Urothelium cell line (cell line): ENCODE results near the gene FALEC.

Experiments
- DNase-seq: peaks from one replicate; pipeline ENCODE4 v3.0.0; 2011; ENCODE audit warnings: low spot score, mixed read lengths
- FAIRE-seq: peaks from 2 replicates; lab custom pipeline; 2011; peaks lifted over from hg19 to GRCh38; lab: Jason Lieb, UNC

Gene FALEC

DNA sequence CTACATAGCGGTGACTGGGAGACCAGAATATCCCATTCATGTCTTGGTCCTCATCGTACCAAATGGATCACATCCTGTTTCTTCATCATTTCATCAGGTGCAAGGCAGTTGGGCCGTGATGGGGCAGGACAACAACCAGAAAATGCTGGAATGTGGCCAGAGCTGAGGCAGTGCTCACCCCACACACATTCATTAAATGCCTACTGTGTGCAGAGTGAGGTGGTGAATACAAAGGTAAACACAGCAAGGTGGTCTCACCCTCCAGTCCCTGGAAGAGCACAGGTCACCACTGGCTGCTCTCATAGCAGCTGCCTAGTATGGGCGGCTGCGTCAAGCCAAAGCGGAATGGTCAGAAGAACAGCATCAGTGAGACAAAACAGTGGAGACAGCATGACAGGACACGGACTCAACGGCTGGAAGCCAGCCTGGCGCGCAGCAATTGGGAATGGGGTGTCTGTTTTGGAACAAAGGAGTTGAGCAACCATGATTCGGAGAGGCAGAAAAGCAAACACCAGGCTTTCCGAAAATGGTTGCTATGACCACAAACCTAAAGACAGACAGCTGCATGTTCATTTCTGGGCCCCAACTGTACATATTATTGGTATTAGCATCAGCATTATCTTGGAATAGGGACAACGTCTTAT, 28.1 kb downstream of the FALEC start:
- DNase-seq (no peak), FAIRE-seq (no peak)

DNA sequence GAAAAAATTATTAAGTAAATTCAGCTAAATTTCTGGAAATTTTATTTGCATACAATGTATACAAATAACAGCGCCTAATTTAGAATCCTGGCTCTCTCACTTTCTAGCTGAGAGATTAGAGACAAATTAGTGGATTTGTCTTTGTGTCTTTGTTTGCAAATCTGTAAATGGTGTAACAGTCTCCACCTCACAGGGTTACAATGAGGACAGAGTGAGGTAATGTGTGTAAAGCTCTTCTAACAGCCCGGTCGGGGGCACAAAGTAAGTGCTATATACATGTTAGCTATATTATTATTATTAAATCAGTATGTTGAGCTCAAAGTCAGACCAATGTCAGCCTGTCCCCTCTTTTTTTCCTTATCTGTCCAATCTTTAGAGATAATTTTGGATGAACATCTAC, 28.7 kb downstream of the FALEC start:
- FAIRE-seq (no peak), DNase-seq (no peak)

- DNase-seq, result no peak
- no peak for FAIRE-seq
These were observed 30.0 kb downstream of the FALEC start for GRCh38 chr1:150545486-150546032.

DNA sequence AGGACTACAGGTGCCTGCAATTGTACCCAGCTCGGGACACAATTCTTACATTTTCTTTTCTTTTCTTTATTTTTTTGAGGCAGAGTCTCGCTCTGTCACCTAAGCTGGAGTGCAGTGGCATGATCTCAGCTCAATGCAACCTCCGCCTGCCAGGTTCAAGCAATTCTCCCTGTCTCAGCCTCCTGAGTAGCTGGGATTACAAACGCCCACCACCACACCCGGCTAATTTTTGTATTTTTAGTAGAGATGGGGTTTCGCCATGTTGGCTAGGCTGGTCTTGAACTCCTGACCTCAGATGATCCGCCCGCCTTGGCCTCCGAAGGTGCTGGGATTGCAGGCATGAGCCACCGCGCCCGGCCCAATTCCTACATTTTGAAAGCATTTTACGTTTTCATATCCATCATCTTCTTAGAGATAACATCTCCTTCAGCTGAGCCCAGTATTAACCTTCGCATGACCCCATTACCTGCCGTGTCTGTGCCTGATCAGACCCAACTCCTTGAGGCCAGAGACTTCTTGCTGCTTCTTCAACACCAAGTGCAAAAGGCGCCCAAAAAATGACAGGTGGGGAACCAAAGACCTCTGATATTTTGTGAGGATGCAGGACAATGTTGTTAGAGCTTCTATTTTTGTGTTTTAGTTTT, 30.9 kb downstream of the FALEC start:
- FAIRE-seq, result no peak
- no peak for DNase-seq

DNA sequence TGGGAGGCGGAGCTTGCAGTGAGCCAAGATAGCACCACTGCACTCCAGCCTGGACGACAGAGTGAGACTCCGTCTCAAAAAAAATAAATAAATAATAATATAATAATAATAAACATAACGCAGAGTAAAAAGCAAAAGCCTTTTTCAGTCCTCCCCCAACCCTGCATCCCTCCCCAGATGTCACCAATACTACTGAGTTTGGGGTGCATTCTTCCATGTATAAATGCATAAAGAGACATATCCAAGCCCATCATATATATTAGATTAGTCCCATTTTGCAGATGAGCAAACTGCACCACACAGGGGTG, 32.7 kb downstream of the FALEC start:
- FAIRE-seq (no peak), DNase-seq (no peak)

DNA sequence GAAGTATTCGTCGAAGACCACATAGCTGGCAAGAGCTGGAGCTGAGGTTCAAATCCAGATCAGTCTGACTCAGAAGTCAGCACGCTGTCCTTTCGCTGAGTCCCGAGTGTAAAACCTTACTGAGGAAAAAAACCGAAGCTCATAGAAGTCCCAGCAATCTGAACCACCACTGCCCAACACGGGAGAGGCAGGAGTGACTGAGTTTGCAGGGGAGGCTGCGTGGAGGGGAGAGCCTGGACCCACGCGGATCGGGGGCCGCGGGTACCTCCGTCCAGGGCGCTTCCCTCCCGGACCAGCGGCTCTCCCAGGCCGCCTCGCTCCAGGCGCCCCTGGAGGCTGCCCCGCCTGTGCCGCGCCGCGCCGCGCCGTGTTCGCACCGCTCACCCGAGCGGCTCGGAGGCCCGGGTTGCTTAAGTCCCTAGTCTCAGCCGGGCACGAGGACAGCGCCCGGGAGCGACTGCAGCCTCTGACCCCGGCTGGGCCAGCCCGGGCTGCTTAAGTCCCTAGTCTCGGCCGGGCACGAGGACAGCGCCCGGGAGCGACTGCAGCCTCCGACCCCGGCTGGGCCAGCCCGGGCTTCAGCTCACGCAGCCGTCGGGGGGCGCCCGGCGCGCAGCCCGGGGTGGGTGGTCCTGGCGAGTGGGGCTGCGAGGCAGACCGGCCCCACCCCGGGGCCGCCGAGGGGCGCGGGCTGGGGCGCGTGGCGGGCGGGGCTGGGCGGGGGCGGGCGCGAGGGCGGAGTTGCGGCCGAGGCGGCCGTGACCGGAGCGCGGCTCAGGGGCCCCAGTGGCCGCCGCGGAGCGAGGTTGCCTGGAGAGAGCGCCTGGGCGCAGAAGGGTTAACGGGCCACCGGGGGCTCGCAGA, 33.3 kb downstream of the FALEC start, which contains the start of gene ADAMTSL4:
TSS of gene ADAMTSL4 (plus strand) at position 777 of the 864 bp plus-strand sequence. CDS start 2,881 bp downstream, outside the sequence.
- no peak for FAIRE-seq
- DNase-seq, result peak; percentile 74

DNA sequence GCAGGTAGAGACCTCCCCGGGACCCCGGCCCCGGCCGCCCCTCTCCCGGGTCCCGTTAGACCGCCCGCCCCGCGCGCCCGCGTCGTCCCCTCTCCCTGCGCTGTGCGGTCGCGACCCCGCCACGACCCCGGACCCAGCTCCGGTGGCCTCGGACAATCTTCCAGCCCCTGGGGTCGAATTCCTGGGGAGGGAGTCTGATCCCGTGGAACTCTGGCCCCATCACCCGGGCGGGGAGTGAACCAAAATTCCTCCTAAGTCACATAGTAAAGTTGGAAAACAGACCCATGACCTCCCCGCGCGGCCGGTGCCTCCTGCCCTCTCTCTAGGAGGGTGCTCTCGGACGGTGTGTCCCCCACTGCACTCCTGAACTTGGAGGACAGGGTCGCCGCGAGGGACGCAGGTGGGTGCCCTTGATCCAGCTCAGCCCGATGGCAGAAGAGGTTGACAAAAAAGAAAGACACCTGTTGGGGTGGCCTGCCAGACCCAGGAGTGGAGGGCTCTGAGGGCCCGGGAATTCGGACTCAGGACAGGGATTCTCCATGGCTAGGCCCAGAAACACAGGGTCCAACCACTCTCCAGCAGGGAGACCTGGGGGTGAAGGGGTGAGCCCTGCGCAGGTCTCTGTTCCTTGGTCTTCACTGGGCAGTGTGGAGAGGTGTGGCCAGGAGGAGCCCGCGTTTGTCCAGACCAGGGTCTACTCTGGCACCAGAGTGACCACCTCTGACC, 34.1 kb downstream of the FALEC start:
- DNase-seq (no peak), FAIRE-seq (no peak)

DNA sequence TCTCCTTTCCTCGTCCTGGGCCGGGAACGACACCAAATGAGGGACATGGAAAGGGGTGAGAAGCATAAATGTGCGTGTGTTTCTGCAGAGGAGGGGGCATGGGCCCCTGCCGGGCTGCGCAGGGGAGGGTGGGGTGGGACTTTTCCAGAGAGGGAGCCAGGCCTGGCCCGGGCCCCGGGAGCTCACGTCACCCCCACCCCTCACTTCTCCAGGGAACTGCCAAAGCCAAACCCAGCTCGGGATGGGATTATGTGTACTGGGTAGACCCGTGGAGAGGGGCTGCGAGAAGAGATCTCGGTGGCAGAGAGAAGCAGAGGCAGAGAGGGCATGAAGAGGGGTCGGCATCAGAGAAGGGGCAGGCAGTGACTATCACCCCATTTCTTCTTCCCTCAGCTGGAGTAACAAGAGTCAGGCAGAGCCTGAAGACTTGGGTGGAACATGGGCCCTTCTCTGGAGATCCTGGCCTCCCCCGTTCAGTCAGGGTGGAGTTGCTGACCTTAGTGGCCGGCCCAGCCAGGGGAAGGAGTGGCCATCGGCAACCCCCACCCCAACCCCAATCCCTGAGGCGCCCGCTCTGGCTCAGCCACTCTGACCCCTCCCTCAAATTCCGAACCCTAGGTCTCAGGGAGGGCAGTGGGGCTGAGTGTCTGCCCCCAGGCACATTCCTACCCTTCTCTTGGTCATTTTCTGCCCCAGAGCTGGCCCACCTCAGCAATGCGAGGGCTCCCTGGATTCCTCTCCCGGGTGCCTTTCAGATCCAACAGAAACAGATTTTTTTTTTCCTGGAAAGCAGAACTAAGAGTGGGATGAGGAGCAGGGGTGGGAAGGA, 34.9 kb downstream of the FALEC start:
- DNase-seq (no peak), FAIRE-seq (no peak)

- no peak for DNase-seq
- FAIRE-seq, result no peak
These were observed 35.7 kb downstream of the FALEC start for GRCh38 chr1:150551051-150551783.

GRCh38 chr1:150551784-150552127, 36.2 kb downstream of the FALEC start:
- DNase-seq, result no peak
- no peak for FAIRE-seq

GRCh38 chr1:150552128-150552910, 36.8 kb downstream of the FALEC start:
- DNase-seq (peak; percentile 45), FAIRE-seq (no peak)

GRCh38 chr1:150552911-150553289, 37.3 kb downstream of the FALEC start:
- no peak for FAIRE-seq

GRCh38 chr1:150553392-150554085, 38.0 kb downstream of the FALEC start:
- DNase-seq, result no peak

More at GRCh38 chr1:150552911-150553289, 37.3 kb downstream of the FALEC start:
- no peak for DNase-seq

GRCh38 chr1:150554086-150554452, 38.5 kb downstream of the FALEC start:
- no peak for FAIRE-seq
- DNase-seq, result no peak

More at GRCh38 chr1:150553392-150554085, 38.0 kb downstream of the FALEC start:
- no peak for FAIRE-seq

- DNase-seq (no peak), FAIRE-seq (peak; percentile 94)
These were observed 39.8 kb downstream of the FALEC start for GRCh38 chr1:150555198-150555970.

DNA sequence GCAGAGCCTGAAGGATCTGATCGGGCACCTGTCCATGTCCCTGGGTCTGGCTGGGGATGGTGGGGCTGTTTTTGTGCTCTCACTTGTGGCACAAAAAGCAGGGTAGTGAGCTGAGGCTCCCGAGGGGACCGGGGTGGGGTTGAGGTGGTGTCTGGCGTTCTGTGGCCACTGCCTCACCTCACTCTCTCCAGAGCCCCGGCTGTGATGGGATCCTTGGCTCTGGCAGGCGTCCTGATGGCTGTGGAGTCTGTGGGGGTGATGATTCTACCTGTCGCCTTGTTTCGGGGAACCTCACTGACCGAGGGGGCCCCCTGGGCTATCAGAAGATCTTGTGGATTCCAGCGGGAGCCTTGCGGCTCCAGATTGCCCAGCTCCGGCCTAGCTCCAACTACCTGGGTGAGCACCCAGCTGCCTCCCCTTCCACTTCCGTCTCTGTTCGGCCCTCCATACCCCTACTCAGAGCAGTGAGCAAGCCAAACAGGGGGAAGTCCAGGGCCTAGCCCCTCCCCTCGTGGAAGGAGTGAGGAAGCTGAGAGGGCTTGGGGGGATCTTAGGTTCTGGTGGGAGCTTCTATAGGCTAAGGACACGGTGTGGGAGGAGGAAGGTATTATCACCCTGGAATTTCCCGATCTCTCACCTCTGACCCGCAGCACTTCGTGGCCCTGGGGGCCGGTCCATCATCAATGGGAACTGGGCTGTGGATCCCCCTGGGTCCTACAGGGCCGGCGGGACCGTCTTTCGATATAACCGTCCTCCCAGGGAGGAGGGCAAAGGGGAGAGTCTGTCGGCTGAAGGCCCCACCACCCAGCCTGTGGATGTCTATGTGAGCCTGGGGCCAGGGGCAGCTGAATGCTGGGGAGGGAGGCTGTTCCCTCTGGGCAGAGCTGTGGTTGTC, 40.7 kb downstream of the FALEC start:
- FAIRE-seq, result no peak
- no peak for DNase-seq
